SK-N-SH (cell line): Measurements from ENCODE around the gene IL7R. TPM values are rescaled to one million over a fixed set of nuclear protein-coding genes. Genes with fewer than 3 reads are reported as not detected.

Experiments
- CTCF ChIA-PET: fragments of 300-600, 350-600 bp; formaldehyde crosslinking; extraction: SDS; loops from one replicate; lab custom pipeline; 2021; lab: Yijun Ruan, JAX
- POLR2A ChIA-PET: fragments of 350-600 bp; sonication (Branson Sonifier 250); formaldehyde crosslinking; extraction: SDS; loops from one replicate; lab custom pipeline; 2020; ENCODE audit warnings: antibody characterized with exemption, inconsistent platforms; lab: Yijun Ruan, JAX
- DNase-seq: peaks from one replicate; pipeline ENCODE4 v3.0.0; 2012
- H2AFZ ChIP-seq: fragments of 200-600 bp; sonication (generic); 2 replicates; pipeline ENCODE4 v1.8.1; 2016; ENCODE audit warnings: antibody characterized with exemption, mild to moderate bottlenecking, low read depth
- H3F3A ChIP-seq: fragments of 200-600 bp; sonication (generic); replicated peaks from 2 replicates; pipeline ENCODE3; 2016; ENCODE audit warnings: antibody characterized with exemption, mild to moderate bottlenecking; ENCODE audit not compliant: insufficient read depth
- H3K27ac ChIP-seq, 2 experiments: fragments of 200-500 bp in 1 of 2; fragments of 200-600 bp in 1 of 2; sonication (Bioruptor generic) in 1 of 2; sonication (generic), shearing (Covaris generic) in 1 of 2; 2 replicates each; pipeline versions ENCODE4 v1.5.1 to v1.6.1; 2014 to 2016; ENCODE audit warnings: low read depth in 2 of 2, inconsistent platforms in 1 of 2, low read length in 1 of 2, mild to moderate bottlenecking in 1 of 2, mixed read lengths in 1 of 2
- H3K27me3 ChIP-seq: fragments of 200-600 bp; sonication (generic), shearing (Covaris generic); 2 replicates; pipeline ENCODE4 v1.6.1; 2016; ENCODE audit warnings: mixed run types; ENCODE audit not compliant: insufficient read depth
- H3K36me3 ChIP-seq, 2 experiments: fragments of 200-500 bp in 1 of 2; fragments of 200-600 bp in 1 of 2; sonication (Bioruptor generic) in 1 of 2; sonication (generic) in 1 of 2; replicated peaks in 1 of 2; 2 replicates each; pipeline versions ENCODE3 to v1.5.1; 2014 to 2016; ENCODE audit warnings: low read length in 1 of 2, mild to moderate bottlenecking in 1 of 2; ENCODE audit not compliant: insufficient read depth in 2 of 2, control insufficient read depth in 1 of 2
- H3K4me1 ChIP-seq, 2 experiments: fragments of 200-500 bp in 1 of 2; fragments of 200-600 bp in 1 of 2; sonication (Bioruptor generic) in 1 of 2; sonication (generic), shearing (Covaris generic) in 1 of 2; 2 replicates each; pipeline versions ENCODE4 v1.5.1 to v1.6.1; 2014 to 2016; ENCODE audit warnings: low read depth in 1 of 2, low read length in 1 of 2, mixed run types in 1 of 2; ENCODE audit not compliant: insufficient read depth in 2 of 2, control insufficient read depth in 1 of 2
- H3K4me2 ChIP-seq: fragments of 200-600 bp; sonication (generic), shearing (Covaris generic); 2 replicates; pipeline ENCODE4 v1.6.1; 2017; ENCODE audit warnings: mixed run types
- H3K4me3 ChIP-seq, 2 experiments: fragments of 200-500 bp in 1 of 2; fragments of 200-600 bp in 1 of 2; sonication (Bioruptor generic) in 1 of 2; sonication (generic), shearing (Covaris generic) in 1 of 2; 2 replicates each; pipeline versions ENCODE4 v1.5.1 to v1.8.1; 2014 to 2016; ENCODE audit warnings: low read depth in 2 of 2, inconsistent platforms in 1 of 2, low read length in 1 of 2, mild to moderate bottlenecking in 1 of 2, mixed read lengths in 1 of 2, moderate library complexity in 1 of 2
- H3K79me2 ChIP-seq: fragments of 200-600 bp; sonication (generic); 2 replicates; pipeline ENCODE4 v1.8.1; 2017; ENCODE audit warnings: mild to moderate bottlenecking; ENCODE audit not compliant: insufficient read depth
- H3K9ac ChIP-seq: fragments of 200-600 bp; sonication (generic); 2 replicates; pipeline ENCODE4 v1.6.1; 2017; ENCODE audit warnings: mixed run types
- H3K9me2 ChIP-seq: fragments of 200-600 bp; sonication (generic); 2 replicates; pipeline ENCODE4 v1.6.1; 2017; ENCODE audit warnings: mixed run types
- H3K9me3 ChIP-seq: fragments of 200-600 bp; sonication (generic); 2 replicates; pipeline ENCODE4 v1.6.1; 2017; ENCODE audit warnings: mixed run types, mild to moderate bottlenecking, moderate library complexity
- H4K20me1 ChIP-seq: fragments of 200-600 bp; sonication (generic); 2 replicates; pipeline ENCODE4 v1.6.1; 2017; ENCODE audit warnings: mild to moderate bottlenecking, mixed run types; ENCODE audit not compliant: insufficient read depth
- CHD2 ChIP-seq: fragments of 150-350 bp; IDR thresholded peaks from 2 replicates; pipeline ENCODE4 v1.6.1; 2018; ENCODE audit warnings: low read length; ENCODE audit not compliant: partially characterized antibody
- ELF1 ChIP-seq: IDR thresholded peaks from 2 replicates; pipeline ENCODE4 v1.4.0; 2012
- FOXJ3 ChIP-seq: sonication (generic); formaldehyde crosslinking; IDR thresholded peaks from 2 replicates; pipeline ENCODE4 v1.5.1; 2020; ENCODE audit warnings: mild to moderate bottlenecking, missing genetic modification reagents
- IRF3 ChIP-seq: fragments of 150-350 bp; IDR thresholded peaks from 2 replicates; pipeline ENCODE4 v1.6.1; 2016; ENCODE audit warnings: mild to moderate bottlenecking, low read depth, low read length
- JUND ChIP-seq: IDR thresholded peaks from 2 replicates; pipeline ENCODE4 v1.4.0; 2012
- NFIC ChIP-seq: IDR thresholded peaks from 2 replicates; pipeline ENCODE4 v1.4.0; 2012; ENCODE audit warnings: borderline replicate concordance
- NRF1 ChIP-seq: IDR thresholded peaks from 2 replicates; pipeline ENCODE4 v1.6.1; 2012; ENCODE audit warnings: low read depth, mild to moderate bottlenecking, low read length
- RXRA ChIP-seq: IDR thresholded peaks from 2 replicates; pipeline ENCODE4 v1.4.0; 2012; ENCODE audit warnings: low read depth, mild to moderate bottlenecking, borderline replicate concordance
- SMC3 ChIP-seq: IDR thresholded peaks from 2 replicates; pipeline ENCODE4 v1.6.1; 2012; ENCODE audit warnings: low read depth, low read length, improper control_type of control experiment
- YY1 ChIP-seq: IDR thresholded peaks from 2 replicates; pipeline ENCODE4 v1.4.0; 2012; ENCODE audit warnings: low read depth, mild to moderate bottlenecking
- WGBS: methylation state at CpG from one replicate; pipeline ENCODE4 v1.1.6; 2017; ENCODE audit warnings: low lambda C conversion rate; 5-methylcytosine and 5-hydroxymethylcytosine counted together
- polyA plus RNA-seq, 3 experiments: library from polyadenylated mRNA; depleted of rRNA; stranded (reverse); fragments of >200 nt; gene quantifications; 2 replicates each; pipeline ENCODE4 v1.2.3, GENCODE V29; 2012
- TF ChIP-seq, protein P1 (sequence below): IDR thresholded peaks from 2 replicates; pipeline ENCODE4; 2012

The IL7R gene
- polyA plus RNA-seq, 1 of the 3 experiments (the other 2 are of a cell fraction) = 3.0 TPM

DNA sequence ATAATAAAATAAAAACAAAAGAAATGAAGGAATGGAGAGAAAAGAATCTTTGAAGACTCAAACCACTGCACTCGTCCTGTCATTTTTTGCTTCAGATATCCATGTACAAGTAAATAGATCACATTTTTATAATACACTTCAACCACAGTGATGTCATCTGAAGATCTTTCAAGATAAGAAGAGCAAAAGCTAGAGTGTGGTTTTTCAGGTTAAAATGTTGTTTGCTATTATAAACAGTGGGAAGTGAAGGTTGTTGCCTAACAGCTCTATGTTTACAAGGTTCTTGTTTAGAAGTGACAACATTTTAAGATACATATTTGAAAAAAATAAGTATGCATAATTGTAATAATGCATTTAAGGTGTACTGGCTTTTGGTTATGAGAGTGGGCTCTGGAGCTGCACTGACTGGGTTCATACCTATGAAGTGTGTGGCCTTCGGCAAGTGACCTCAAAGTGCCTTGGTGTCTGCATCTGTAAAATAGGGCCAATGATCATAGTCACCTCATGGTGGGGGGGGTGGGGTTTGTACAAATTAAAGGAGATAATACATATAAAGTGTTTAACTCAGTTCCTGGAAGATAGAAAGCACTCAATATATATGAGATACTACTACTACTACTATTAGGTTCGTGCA is 45.5 kb upstream of the IL7R start:
- Histone ChIP-seq H4K20me1 (no peaks in the 10 kb centered on the region), H3K27ac (no peak overlapping the region), H3K27me3 (no peaks in the 10 kb centered on the region), H3F3A (no peaks in the 10 kb centered on the region), H2AFZ (no peak overlapping the region), H3K4me3 (no peak overlapping the region), H3K9me3 (no peaks in the 10 kb centered on the region), H3K79me2 (no peaks in the 10 kb centered on the region), H3K9me2 (no peaks in the 10 kb centered on the region), H3K36me3 (no peaks in the 10 kb centered on the region), H3K4me2 (no peak overlapping the region), H3K4me1 (no peaks in the 10 kb centered on the region), H3K9ac (no peak overlapping the region)
- CTCF ChIA-PET = interaction anchor here (1.0 kb wide), 1 partner anchor 20 kb away, joined by 3 read pairs; no protein-coding TSS in a partner anchor
- no peak for TF ChIP-seq SMC3
- TF ChIP-seq, protein P1, sequence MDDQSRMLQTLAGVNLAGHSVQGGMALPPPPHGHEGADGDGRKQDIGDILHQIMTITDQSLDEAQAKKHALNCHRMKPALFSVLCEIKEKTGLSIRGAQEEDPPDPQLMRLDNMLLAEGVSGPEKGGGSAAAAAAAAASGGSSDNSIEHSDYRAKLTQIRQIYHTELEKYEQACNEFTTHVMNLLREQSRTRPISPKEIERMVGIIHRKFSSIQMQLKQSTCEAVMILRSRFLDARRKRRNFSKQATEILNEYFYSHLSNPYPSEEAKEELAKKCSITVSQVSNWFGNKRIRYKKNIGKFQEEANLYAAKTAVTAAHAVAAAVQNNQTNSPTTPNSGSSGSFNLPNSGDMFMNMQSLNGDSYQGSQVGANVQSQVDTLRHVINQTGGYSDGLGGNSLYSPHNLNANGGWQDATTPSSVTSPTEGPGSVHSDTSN = no peak
- TF ChIP-seq FOXJ3 = no peak
- no peak for TF ChIP-seq ELF1
- TF ChIP-seq NRF1 = no peak
- TF ChIP-seq JUND = 0 out of 2 replicates have a peak, but pooled peaks have one; percentile 15
- TF ChIP-seq NFIC = no peak
- no peak for DNase-seq
- POLR2A ChIA-PET = no interaction called here
- 52% methylated on average over 3 of the region's 3 CpGs for WGBS

- POLR2A ChIA-PET = no interaction called here
These were observed 43.2 kb upstream of the IL7R start for GRCh38 chr5:35813521-35813920.

More at GRCh38 chr5:35813521-35813920, 43.2 kb upstream of the IL7R start:
- Histone ChIP-seq H3K27ac (no peak overlapping the region), H3K27me3 (no peaks in the 10 kb centered on the region), H2AFZ (no peak overlapping the region), H3K4me3 (no peak overlapping the region), H3F3A (no peaks in the 10 kb centered on the region), H3K9me2 (no peaks in the 10 kb centered on the region), H3K9ac (no peak overlapping the region), H4K20me1 (no peaks in the 10 kb centered on the region), H3K79me2 (no peaks in the 10 kb centered on the region), H3K36me3 (no peaks in the 10 kb centered on the region), H3K4me2 (no peak overlapping the region), H3K9me3 (no peaks in the 10 kb centered on the region), H3K4me1 (no peaks in the 10 kb centered on the region)
- WGBS = 70% methylated on average over 1 of the region's 1 CpG
- no peak for TF ChIP-seq JUND
- no peak for TF ChIP-seq SMC3
- TF ChIP-seq FOXJ3 = no peak
- no peak for TF ChIP-seq YY1
- TF ChIP-seq, protein P1 = no peak
- TF ChIP-seq CHD2 = no peak
- TF ChIP-seq IRF3 = no peak
- TF ChIP-seq RXRA = no peak
- CTCF ChIA-PET = interaction anchor here (1.3 to 1.4 kb wide), 2 partner anchors 36 to 112 kb away, joined by 5 to 9 read pairs; no protein-coding TSS in a partner anchor
- DNase-seq = no peak
